AG09319 (cell line): Measurements from ENCODE around the gene AKTIP.

ENCODE experiments used
- DNase-seq: peaks from one replicate; pipeline ENCODE4 v3.0.0-alpha.2; 2010; ENCODE audit warnings: low read depth; ENCODE audit errors: extremely low read depth
- TF ChIP-seq, protein P1 (sequence below): IDR thresholded peaks from 2 replicates; pipeline ENCODE4 v1.5.1; 2011; ENCODE audit warnings: low read depth, mild to moderate bottlenecking, inconsistent platforms, low read length, moderate library complexity

AKTIP gene

DNA sequence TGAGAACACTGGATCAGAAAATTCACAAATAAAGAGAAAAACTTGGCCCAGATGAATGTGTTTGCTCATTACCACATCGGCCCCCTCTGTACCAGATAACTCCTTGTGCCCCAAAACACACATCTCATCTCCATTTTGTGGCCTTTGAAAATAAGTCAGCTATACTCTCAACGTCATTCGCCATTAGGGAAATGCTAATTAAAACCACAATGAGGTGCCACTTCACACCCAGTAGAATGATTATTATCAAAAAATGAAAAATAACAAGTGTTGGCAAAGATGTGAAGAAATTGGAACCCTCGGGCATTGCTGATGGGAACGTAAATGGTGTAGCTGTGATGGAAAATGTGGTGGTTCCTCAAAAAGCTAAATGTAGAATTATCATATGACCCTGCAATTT, 34.6 kb upstream of the AKTIP start:
- TF ChIP-seq, protein P1, sequence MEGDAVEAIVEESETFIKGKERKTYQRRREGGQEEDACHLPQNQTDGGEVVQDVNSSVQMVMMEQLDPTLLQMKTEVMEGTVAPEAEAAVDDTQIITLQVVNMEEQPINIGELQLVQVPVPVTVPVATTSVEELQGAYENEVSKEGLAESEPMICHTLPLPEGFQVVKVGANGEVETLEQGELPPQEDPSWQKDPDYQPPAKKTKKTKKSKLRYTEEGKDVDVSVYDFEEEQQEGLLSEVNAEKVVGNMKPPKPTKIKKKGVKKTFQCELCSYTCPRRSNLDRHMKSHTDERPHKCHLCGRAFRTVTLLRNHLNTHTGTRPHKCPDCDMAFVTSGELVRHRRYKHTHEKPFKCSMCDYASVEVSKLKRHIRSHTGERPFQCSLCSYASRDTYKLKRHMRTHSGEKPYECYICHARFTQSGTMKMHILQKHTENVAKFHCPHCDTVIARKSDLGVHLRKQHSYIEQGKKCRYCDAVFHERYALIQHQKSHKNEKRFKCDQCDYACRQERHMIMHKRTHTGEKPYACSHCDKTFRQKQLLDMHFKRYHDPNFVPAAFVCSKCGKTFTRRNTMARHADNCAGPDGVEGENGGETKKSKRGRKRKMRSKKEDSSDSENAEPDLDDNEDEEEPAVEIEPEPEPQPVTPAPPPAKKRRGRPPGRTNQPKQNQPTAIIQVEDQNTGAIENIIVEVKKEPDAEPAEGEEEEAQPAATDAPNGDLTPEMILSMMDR, result no peak
- no peak for DNase-seq

DNA sequence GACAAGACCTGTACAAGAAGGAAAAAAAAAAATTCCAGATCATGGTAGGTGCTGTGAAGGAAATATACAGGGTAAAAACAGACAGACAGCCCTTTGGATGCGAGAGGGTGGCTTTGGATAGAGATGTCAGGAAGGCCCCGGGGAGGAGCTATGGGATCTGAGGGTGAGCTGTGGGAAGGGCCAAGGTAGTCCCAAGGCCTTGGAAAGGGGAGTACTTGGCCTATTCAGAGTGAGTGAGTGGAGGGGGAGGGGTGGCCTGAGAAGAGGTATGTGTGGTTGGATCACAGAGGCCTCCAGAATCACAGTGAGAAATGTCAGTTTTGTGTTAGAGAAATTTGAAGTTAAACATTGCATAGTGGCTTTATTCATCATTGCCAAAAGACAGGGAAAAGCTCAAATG, 31.2 kb upstream of the AKTIP start:
- TF ChIP-seq, protein P1, result no peak

DNA sequence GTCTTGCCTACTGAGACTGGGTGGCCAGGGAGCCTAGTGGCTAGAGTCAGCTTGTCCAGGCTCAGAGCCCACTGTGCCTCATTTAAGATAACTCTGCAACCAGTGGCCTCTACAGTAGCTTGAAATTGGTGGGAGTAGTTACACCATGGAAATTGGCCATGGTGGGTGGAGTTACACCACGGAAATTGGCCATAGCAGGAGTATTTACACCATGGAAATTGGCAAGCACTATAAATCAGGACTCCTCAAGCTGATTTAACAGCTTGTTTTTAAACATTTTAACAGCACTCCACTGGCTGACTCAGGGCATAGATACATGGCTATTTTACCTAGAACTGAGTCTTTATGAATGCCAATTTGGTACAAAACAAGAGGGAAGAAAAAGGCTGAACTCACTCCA, 27.7 kb upstream of the AKTIP start:
- no peak for DNase-seq
- TF ChIP-seq, protein P1, result no peak

More for the DNA sequence above, 31.2 kb upstream of the AKTIP start:
- no peak for DNase-seq

DNA sequence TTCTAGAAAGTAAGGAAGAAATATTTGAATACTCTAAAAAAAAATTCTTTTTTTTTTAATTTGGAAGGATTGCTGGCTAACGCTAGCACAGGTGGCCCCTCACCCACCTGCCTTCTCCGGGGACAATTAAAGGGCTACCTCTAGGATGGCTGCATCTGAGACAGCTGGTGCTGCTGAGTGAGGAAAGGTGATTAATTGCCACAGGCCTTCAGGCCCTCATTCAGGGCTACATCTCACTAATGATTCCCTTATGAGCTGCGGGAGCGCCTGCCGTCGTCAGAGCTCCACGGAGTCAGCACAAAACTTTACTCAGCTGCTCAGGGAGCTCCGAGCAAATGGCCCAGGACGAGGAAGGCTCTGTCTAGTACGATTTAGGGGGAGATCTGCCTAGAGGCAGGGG, 27.0 kb upstream of the AKTIP start:
- DNase-seq, result no peak
- TF ChIP-seq, protein P1, result no peak

DNA sequence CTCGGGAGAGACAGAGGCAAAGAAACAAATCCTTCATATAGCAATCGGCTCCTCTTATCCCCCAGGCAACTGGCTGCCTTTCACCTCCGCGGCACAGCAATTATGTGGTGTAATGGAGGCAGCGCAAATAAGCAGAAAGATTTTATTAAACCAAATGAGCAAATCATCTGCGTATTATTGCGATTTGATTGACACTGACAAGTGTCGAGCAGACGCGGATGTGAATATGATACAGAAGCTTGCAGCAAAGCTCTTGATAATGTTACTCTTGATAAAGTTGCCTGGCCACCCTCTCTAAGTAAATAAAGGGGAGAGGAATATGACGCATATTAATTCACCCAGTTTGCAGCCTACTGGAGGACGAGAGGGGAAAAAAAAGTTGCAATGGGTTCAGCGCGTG, 26.5 kb upstream of the AKTIP start:
- TF ChIP-seq, protein P1, result no peak
- DNase-seq, result no peak

DNA sequence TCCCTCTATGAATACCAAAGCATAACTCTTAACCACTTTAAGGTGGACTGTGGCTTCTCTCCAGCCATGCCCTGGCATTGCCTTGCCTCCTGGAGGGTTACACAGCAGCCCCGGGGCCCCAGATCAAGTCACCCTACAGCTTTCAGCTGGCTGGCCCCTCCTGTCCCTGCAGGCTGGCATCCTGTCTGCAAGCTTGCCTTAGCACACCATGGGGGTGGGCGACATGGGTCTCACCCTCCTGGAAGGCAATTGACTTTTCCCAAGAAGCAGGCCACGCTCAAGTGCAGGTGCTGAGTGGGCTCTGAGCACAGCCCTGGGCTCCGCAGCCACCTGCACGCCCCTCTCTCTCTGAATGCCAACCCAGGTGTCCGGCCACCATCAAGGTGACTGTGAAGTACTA, 25.8 kb upstream of the AKTIP start:
- no peak for DNase-seq
- TF ChIP-seq, protein P1, result no peak

DNA sequence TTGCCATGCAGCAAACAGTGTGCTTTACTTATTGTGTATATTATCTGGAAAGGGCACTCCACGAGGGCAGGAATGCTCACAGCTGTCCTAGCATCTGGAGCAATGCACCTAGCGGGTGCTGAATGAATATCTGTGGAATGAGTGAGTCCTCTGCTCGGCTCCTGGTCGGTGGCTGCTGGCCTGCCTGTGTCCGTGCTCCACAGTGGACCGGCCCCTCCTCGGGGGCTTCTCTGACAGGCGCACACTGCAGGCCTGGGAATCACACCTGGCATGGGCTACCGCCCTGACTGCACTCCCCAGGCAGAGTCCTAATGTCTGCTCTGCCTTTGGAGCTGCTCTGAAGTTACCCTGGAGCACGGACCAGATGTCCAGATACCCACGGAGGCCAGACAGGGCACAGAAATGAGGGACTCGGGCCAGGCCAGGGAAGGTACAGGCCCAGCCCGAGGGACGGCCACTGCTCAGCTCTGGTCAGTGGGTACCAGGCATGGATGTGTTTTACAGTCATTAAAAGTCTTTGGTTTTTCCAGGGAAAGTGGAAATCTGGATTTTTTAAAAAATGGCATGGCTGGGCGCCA, 21.1 kb upstream of the AKTIP start:
- DNase-seq, result no peak
- TF ChIP-seq, protein P1, result no peak
